GM23338 (cell line): Measurements from ENCODE around the gene NPLOC4. TPM values are rescaled to one million over a fixed set of nuclear protein-coding genes. Genes with fewer than 3 reads are reported as not detected.

ENCODE experiments used
- ATAC-seq: fragments of 200-7000 bp; cut with Tn5 transposase; 3 replicates; pipeline ENCODE4 v1.9.1; 2020
- DNase-seq: peaks from one replicate; pipeline ENCODE4 v3.0.0-alpha.2; 2015; ENCODE audit warnings: low spot score
- H2AFZ ChIP-seq: fragments of 200-600 bp; sonication (generic); 2 replicates; pipeline ENCODE4 v1.8.0; 2016; ENCODE audit warnings: antibody characterized with exemption, mild to moderate bottlenecking, moderate library complexity
- H3F3A ChIP-seq: fragments of 200-600 bp; sonication (generic); replicated peaks from 2 replicates; pipeline ENCODE4 v1.8.0; 2017; ENCODE audit warnings: antibody characterized with exemption, mixed run types, low read depth
- H3K27ac ChIP-seq: fragments of 200-600 bp; sonication (generic); 2 replicates; pipeline ENCODE4 v1.6.1; 2016; ENCODE audit warnings: low read depth
- H3K27me3 ChIP-seq: fragments of 200-600 bp; sonication (generic); 2 replicates; pipeline ENCODE4 v1.8.0; 2016; ENCODE audit warnings: mild to moderate bottlenecking, mixed run types, moderate library complexity; ENCODE audit not compliant: insufficient read depth
- H3K36me3 ChIP-seq: fragments of 200-600 bp; sonication (generic); 2 replicates; pipeline ENCODE4 v1.8.0; 2016; ENCODE audit warnings: mild to moderate bottlenecking; ENCODE audit not compliant: insufficient read depth
- H3K4me1 ChIP-seq: fragments of 200-600 bp; sonication (generic); 2 replicates; pipeline ENCODE4 v1.8.0; 2016; ENCODE audit warnings: mild to moderate bottlenecking, moderate library complexity; ENCODE audit not compliant: insufficient read depth
- H3K4me2 ChIP-seq: fragments of 200-600 bp; sonication (generic); 2 replicates; pipeline ENCODE4 v1.7.1; 2017; ENCODE audit warnings: mixed run types
- H3K4me3 ChIP-seq: fragments of 200-600 bp; sonication (generic); 2 replicates; pipeline ENCODE4 v1.6.1; 2016; ENCODE audit warnings: mixed run types
- H3K79me2 ChIP-seq: fragments of 200-600 bp; sonication (generic); replicated peaks from 2 replicates; pipeline ENCODE4 v1.8.0; 2017; ENCODE audit warnings: mild to moderate bottlenecking; ENCODE audit not compliant: insufficient read depth
- H3K9me2 ChIP-seq: fragments of 200-600 bp; sonication (generic); 2 replicates; pipeline ENCODE4 v1.8.0; 2017; ENCODE audit not compliant: insufficient read depth
- H4K20me1 ChIP-seq: fragments of 200-600 bp; sonication (generic); replicated peaks from 2 replicates; pipeline ENCODE4 v1.8.0; 2017; ENCODE audit warnings: mild to moderate bottlenecking; ENCODE audit not compliant: insufficient read depth
- H3K27ac Mint-ChIP-seq: 2 replicates; pipeline ENCODE4 v1.8.0; 2020; ENCODE audit warnings: inconsistent platforms, mild to moderate bottlenecking, moderate library complexity, mixed read lengths
- H3K27me3 Mint-ChIP-seq: 3 replicates; pipeline ENCODE4 v1.8.0; 2022; ENCODE audit warnings: low read depth, mild to moderate bottlenecking, moderate library complexity, mixed read lengths, inconsistent platforms; ENCODE audit not compliant: insufficient read depth, poor library complexity
- H3K36me3 Mint-ChIP-seq: 3 replicates; pipeline ENCODE4 v1.8.0; 2021; ENCODE audit warnings: low read depth, mild to moderate bottlenecking, inconsistent platforms, moderate library complexity, mixed read lengths
- H3K4me1 Mint-ChIP-seq: 3 replicates; pipeline ENCODE4 v1.8.0; 2020; ENCODE audit warnings: mild to moderate bottlenecking, inconsistent platforms, mixed read lengths
- H3K4me3 Mint-ChIP-seq: 3 replicates; pipeline ENCODE4 v1.8.0; 2021; ENCODE audit warnings: moderate library complexity, mild to moderate bottlenecking, inconsistent platforms, mixed read lengths
- H3K9me3 Mint-ChIP-seq: 3 replicates; pipeline ENCODE4 v1.8.0; 2020; ENCODE audit warnings: moderate library complexity, mild to moderate bottlenecking, inconsistent platforms, mixed read lengths
- CTCF ChIP-seq, 2 experiments: fragments of 200-600 bp in 1 of 2; sonication (generic) in 1 of 2; conservative IDR thresholded peaks; 2 replicates each; pipeline versions ENCODE4 v1.5.1 to v1.6.1; 2016 to 2017; ENCODE audit warnings: antibody characterized with exemption in 2 of 2, low read depth in 2 of 2, mild to moderate bottlenecking in 2 of 2, moderate library complexity in 1 of 2
- EZH2 ChIP-seq: fragments of 200-600 bp; sonication (generic); IDR thresholded peaks from one replicate; pipeline ENCODE4 v1.8.0; 2017; ENCODE audit warnings: antibody characterized with exemption, mild to moderate bottlenecking, low read depth; ENCODE audit not compliant: unreplicated experiment
- EZH2phosphoT487 ChIP-seq: fragments of 200-600 bp; sonication (generic); IDR thresholded peaks from one replicate; pipeline ENCODE4 v1.8.1; 2018; ENCODE audit warnings: antibody characterized with exemption; ENCODE audit not compliant: unreplicated experiment
- NANOG ChIP-seq: IDR thresholded peaks from 2 replicates; pipeline ENCODE4 v1.6.1; 2016; ENCODE audit warnings: antibody characterized with exemption, borderline replicate concordance
- POLR2AphosphoS5 ChIP-seq: IDR thresholded peaks from 2 replicates; pipeline ENCODE4 v1.6.1; 2016; ENCODE audit warnings: antibody characterized with exemption, low read depth
- polyA plus RNA-seq: library from polyadenylated mRNA; unstranded; fragments of >200 nt; fragmentation: Nextera tagmentation; extraction: Ambion mirVana; gene quantifications from 2 replicates; pipeline ENCODE4 v1.2.1, GENCODE V29; 2016
- total RNA-seq: library from RNA; depleted of rRNA; stranded (reverse); fragments of >200 nt; shearing (Covaris generic); gene quantifications from 2 replicates; pipeline ENCODE4 v1.2.3, GENCODE V29; 2014

NPLOC4 gene
- total and polyA plus RNA-seq, 2 experiments from 2014 or later: 24.1 to 79.1 TPM

GRCh38 chr17:81650951-81651350, 14.0 kb upstream of the NPLOC4 start:
- Mint-ChIP-seq H3K4me1 (peaks cover 14% of the 10 kb centered on the region), H3K27ac (no peak overlapping the region), H3K9me3 (peaks cover 9% of the 10 kb centered on the region; the same call in 1 of the 3 replicates), H3K4me3 (no peak overlapping the region), H3K36me3 (no peaks in the 10 kb centered on the region), H3K27me3 (peaks cover 42% of the 10 kb centered on the region)
- H3K4me2 ChIP-seq: no peak overlapping the region
- no peaks in the 10 kb centered on the region for H3K79me2 ChIP-seq
- H4K20me1 ChIP-seq: no peaks in the 10 kb centered on the region
- H3K4me3 ChIP-seq: no peak overlapping the region
- no peak for DNase-seq
- no peak overlapping the region for H3K27ac ChIP-seq
- peaks cover 34% of the 10 kb centered on the region for H3K27me3 ChIP-seq
- H3F3A ChIP-seq: peaks cover 13% of the 10 kb centered on the region; the same call in 1 of the 2 replicates
- no peaks in the 10 kb centered on the region for H3K9me2 ChIP-seq
- H2AFZ ChIP-seq: no peak overlapping the region
- peaks cover 24% of the 10 kb centered on the region for H3K4me1 ChIP-seq
- no peaks in the 10 kb centered on the region for H3K36me3 ChIP-seq
- ATAC-seq: no peak
- no peak for TF ChIP-seq CTCF (conservative IDR thresholded peaks at IDR 0.05; ENCODE audit: low read depth in 2 of 2)

- Mint-ChIP-seq H3K9me3 (peaks cover 9% of the 10 kb centered on the region; the same call in 1 of the 3 replicates), H3K4me1 (peaks cover 14% of the 10 kb centered on the region), H3K27ac (no peak overlapping the region), H3K4me3 (peak overlapping the region; percentile 67), H3K36me3 (no peaks in the 10 kb centered on the region), H3K27me3 (peaks cover 37% of the 10 kb centered on the region)
- no peaks in the 10 kb centered on the region for H3K36me3 ChIP-seq
- no peaks in the 10 kb centered on the region for H4K20me1 ChIP-seq
- H3F3A ChIP-seq: peaks cover 13% of the 10 kb centered on the region; the same call in 1 of the 2 replicates
- H2AFZ ChIP-seq: peak overlapping the region; percentile 97
- peak overlapping the region; percentile 58 for H3K4me3 ChIP-seq
- DNase-seq (peak; percentile 81), ATAC-seq (peak; percentile 39)
- no peaks in the 10 kb centered on the region for H3K79me2 ChIP-seq
- peak; percentile 2 for TF ChIP-seq EZH2
- no peak for TF ChIP-seq NANOG
- TF ChIP-seq POLR2AphosphoS5: 0 out of 2 replicates have a peak, but pooled peaks have one; percentile 27
- peaks cover 34% of the 10 kb centered on the region for H3K27me3 ChIP-seq
- H3K9me2 ChIP-seq: no peaks in the 10 kb centered on the region
- H3K27ac ChIP-seq: no peak overlapping the region
- H3K4me2 ChIP-seq: peak overlapping the region; percentile 84
- H3K4me1 ChIP-seq: peaks cover 23% of the 10 kb centered on the region
Measured at GRCh38 chr17:81648707-81649085, 11.8 kb upstream of the NPLOC4 start.

GRCh38 chr17:81648013-81648706, 11.2 kb upstream of the NPLOC4 start:
- Histone ChIP-seq H3K27me3 (peaks cover 34% of the 10 kb centered on the region), H3F3A (peaks cover 13% of the 10 kb centered on the region; the same call in 1 of the 2 replicates), H3K27ac (no peak overlapping the region), H2AFZ (peak overlapping the region; percentile 97), H3K4me2 (peak overlapping the region; percentile 84), H3K36me3 (no peaks in the 10 kb centered on the region), H3K4me3 (peak overlapping the region; percentile 58), H3K4me1 (peaks cover 19% of the 10 kb centered on the region), H3K79me2 (no peaks in the 10 kb centered on the region), H4K20me1 (no peaks in the 10 kb centered on the region), H3K9me2 (no peaks in the 10 kb centered on the region)
- peak; percentile 72 for ATAC-seq
- DNase-seq: peak; percentile 68
- Mint-ChIP-seq H3K27ac (no peak overlapping the region), H3K36me3 (no peaks in the 10 kb centered on the region), H3K27me3 (peaks cover 37% of the 10 kb centered on the region), H3K4me3 (peak overlapping the region; percentile 67), H3K9me3 (peaks cover 9% of the 10 kb centered on the region; the same call in 1 of the 3 replicates), H3K4me1 (peaks cover 9% of the 10 kb centered on the region)
- TF ChIP-seq EZH2phosphoT487: no peak
- TF ChIP-seq CTCF (conservative IDR thresholded peaks at IDR 0.05; ENCODE audit: low read depth in 2 of 2): 0 out of 4 replicates have a peak, but pooled peaks of 1 of the 2 experiments have one; percentile 9
- peak; percentile 23 for TF ChIP-seq EZH2
